GM19452 (cell line): ENCODE results near the gene MYD88.
"Not testable (repeated sequence)": the region's sequence is repeated elsewhere in the genome, so short reads cannot be mapped to it uniquely, and the experiment has no call there.

Experiments used
- ATAC-seq: cut with Tn5 transposase; IDR thresholded peaks from one replicate; pipeline ENCODE4 v1.9.1; 2021; ENCODE audit not compliant: unreplicated experiment

The MYD88 gene

GRCh38 chr3:38124324-38125122, 13.9 kb upstream of the MYD88 start:
- no peak for ATAC-seq

GRCh38 chr3:38125305-38126120, 12.9 kb upstream of the MYD88 start:
- ATAC-seq: no peak

- no peak for ATAC-seq
Measured at GRCh38 chr3:38126121-38126892, 12.2 kb upstream of the MYD88 start.

GRCh38 chr3:38127611-38128302, 10.7 kb upstream of the MYD88 start:
- ATAC-seq: no peak

GRCh38 chr3:38128303-38128655, 10.2 kb upstream of the MYD88 start:
- ATAC-seq: no peak

- ATAC-seq: no peak
Measured at GRCh38 chr3:38129058-38129457, 9.4 kb upstream of the MYD88 start.

- ATAC-seq: no peak
Measured at GRCh38 chr3:38130631-38131065, 7.8 kb upstream of the MYD88 start.

- ATAC-seq: no peak
Measured at GRCh38 chr3:38131621-38132369, 6.7 kb upstream of the MYD88 start.

- ATAC-seq: no peak
Measured at GRCh38 chr3:38133209-38133556, 5.3 kb upstream of the MYD88 start.

- ATAC-seq: no peak
Measured at GRCh38 chr3:38133557-38134405, 4.7 kb upstream of the MYD88 start.

- ATAC-seq: not testable (repeated sequence)
Measured at GRCh38 chr3:38134517-38135143, 3.8 kb upstream of the MYD88 start.

GRCh38 chr3:38135621-38136277, 2.7 kb upstream of the MYD88 start:
- ATAC-seq: not testable (repeated sequence)

- ATAC-seq: no peak
Measured at GRCh38 chr3:38136393-38136776, 2.1 kb upstream of the MYD88 start.

- peak; percentile 88 for ATAC-seq
Measured at GRCh38 chr3:38136777-38137614, 1.5 kb upstream of the MYD88 start, which contains the start of gene ACAA1. Gene ACAA1 (minus strand): TSS chr3:38137127. CDS start chr3:38137035, 92 bp downstream.

- ATAC-seq: no peak
Measured at GRCh38 chr3:38137615-38138348, 679 bp upstream of the MYD88 start.

GRCh38 chr3:38139191-38139590, 730 bp downstream of the MYD88 start:
- no peak for ATAC-seq

- ATAC-seq: no peak
Measured at GRCh38 chr3:38139652-38140051, 1.2 kb downstream of the MYD88 start.
